Osteoblast (primary cell): ENCODE data around the gene TGM2. TPM values are rescaled to one million over a fixed set of nuclear protein-coding genes. Genes with fewer than 3 reads are reported as not detected.
A peak's percentile ranks its signal among the peaks of the same experiment; 100 is the strongest.

Experiments used
- DNase-seq: peaks from one replicate; pipeline ENCODE4 v3.0.0; 2011; ENCODE audit warnings: low spot score, mixed read lengths; ENCODE audit not compliant: insufficient read length; ENCODE audit errors: missing footprints
- H2AFZ ChIP-seq: 2 replicates; pipeline ENCODE4 v1.6.0; 2011; ENCODE audit warnings: mild to moderate bottlenecking, low read length
- H3K27ac ChIP-seq: 2 replicates; pipeline ENCODE4 v1.5.1; 2011; ENCODE audit warnings: mild to moderate bottlenecking, low read depth, low read length, moderate library complexity
- H3K27me3 ChIP-seq: 2 replicates; pipeline ENCODE4 v1.6.0; 2012; ENCODE audit warnings: mild to moderate bottlenecking, control low read depth, inconsistent platforms, low read length, moderate library complexity; ENCODE audit not compliant: insufficient read depth
- H3K36me3 ChIP-seq: 2 replicates; pipeline ENCODE4 v1.5.1; 2011; ENCODE audit warnings: mild to moderate bottlenecking, low read length, control low read depth, moderate library complexity; ENCODE audit not compliant: insufficient read depth
- H3K4me1 ChIP-seq: 2 replicates; pipeline ENCODE4 v1.5.1; 2011; ENCODE audit warnings: mild to moderate bottlenecking, low read length, control low read depth, moderate library complexity; ENCODE audit not compliant: insufficient read depth
- H3K4me2 ChIP-seq: 2 replicates; pipeline ENCODE4 v1.6.0; 2011; ENCODE audit warnings: mild to moderate bottlenecking, low read length; ENCODE audit not compliant: insufficient read depth
- H3K4me3 ChIP-seq: fragments of 200-600 bp; sonication (generic); 3 replicates; pipeline ENCODE4 v1.5.1; 2012; ENCODE audit warnings: mild to moderate bottlenecking, low read length, inconsistent platforms; ENCODE audit not compliant: insufficient read depth
- H3K79me2 ChIP-seq: 2 replicates; pipeline ENCODE4 v1.6.0; 2012; ENCODE audit warnings: mild to moderate bottlenecking, low read length, control low read depth, inconsistent platforms; ENCODE audit not compliant: insufficient read depth
- H3K9me3 ChIP-seq: 2 replicates; pipeline ENCODE4 v1.5.1; 2011; ENCODE audit warnings: low read depth, low read length, control low read depth
- H4K20me1 ChIP-seq: 2 replicates; pipeline ENCODE4 v1.6.0; 2012; ENCODE audit warnings: mild to moderate bottlenecking, low read length, control low read depth; ENCODE audit not compliant: insufficient read depth
- CTCF ChIP-seq: IDR thresholded peaks from 2 replicates; pipeline ENCODE4 v1.5.1; 2011; ENCODE audit warnings: mild to moderate bottlenecking, low read depth, low read length, moderate library complexity; ENCODE audit errors: extremely low read depth
- total RNA-seq: library from RNA; depleted of rRNA; stranded (reverse); fragments of >200 nt; gene quantifications from 2 replicates; pipeline ENCODE4 v1.2.3, GENCODE V29; 2012

The TGM2 gene
- total RNA-seq, 1 donor: 78.2 TPM

GRCh38 chr20:38152621-38153221 lies 12.3 kb downstream of the TGM2 start:
- Histone ChIP-seq H3K27me3 (no peaks in the 10 kb centered on the region), H2AFZ (peak overlapping the region; percentile 63), H3K36me3 (peaks cover 89% of the 10 kb centered on the region), H3K4me1 (peaks cover 39% of the 10 kb centered on the region), H3K4me2 (peak overlapping the region; percentile 74), H3K27ac (peak overlapping the region; percentile 92), H4K20me1 (peaks cover 2% of the 10 kb centered on the region), H3K4me3 (peak overlapping the region; percentile 30), H3K79me2 (no peaks in the 10 kb centered on the region), H3K9me3 (no peaks in the 10 kb centered on the region)
- TF ChIP-seq CTCF: no peak
- peak; percentile 93 for DNase-seq

GRCh38 chr20:38152175-38152620 lies 12.9 kb downstream of the TGM2 start:
- Histone ChIP-seq H2AFZ (peak overlapping the region; percentile 63), H3K4me2 (peak overlapping the region; percentile 74)
- DNase-seq: peak; percentile 94

GRCh38 chr20:38151455-38151854 lies 13.6 kb downstream of the TGM2 start:
- Histone ChIP-seq H3K9me3 (no peaks in the 10 kb centered on the region), H3K27ac (peak overlapping the region; percentile 92), H2AFZ (no peak overlapping the region), H3K36me3 (peaks cover 92% of the 10 kb centered on the region), H3K27me3 (no peaks in the 10 kb centered on the region), H3K79me2 (no peaks in the 10 kb centered on the region), H4K20me1 (peaks cover 2% of the 10 kb centered on the region), H3K4me1 (peaks cover 29% of the 10 kb centered on the region), H3K4me3 (no peak overlapping the region), H3K4me2 (no peak overlapping the region)
- DNase-seq: no peak
- no peak for TF ChIP-seq CTCF

More at GRCh38 chr20:38152175-38152620, 12.9 kb downstream of the TGM2 start:
- TF ChIP-seq CTCF: no peak
- no peaks in the 10 kb centered on the region for H3K27me3 ChIP-seq
- peaks cover 89% of the 10 kb centered on the region for H3K36me3 ChIP-seq
- peak overlapping the region; percentile 92 for H3K27ac ChIP-seq
- H4K20me1 ChIP-seq: peaks cover 2% of the 10 kb centered on the region
- H3K79me2 ChIP-seq: no peaks in the 10 kb centered on the region
- H3K4me3 ChIP-seq: peak overlapping the region; percentile 30
- H3K4me1 ChIP-seq: peaks cover 34% of the 10 kb centered on the region
- H3K9me3 ChIP-seq: no peaks in the 10 kb centered on the region

- Histone ChIP-seq H4K20me1 (peaks cover 2% of the 10 kb centered on the region), H3K4me2 (no peak overlapping the region), H3K79me2 (no peaks in the 10 kb centered on the region), H3K36me3 (peaks cover 92% of the 10 kb centered on the region), H3K4me3 (no peak overlapping the region), H3K4me1 (peaks cover 29% of the 10 kb centered on the region), H3K27ac (peak overlapping the region; percentile 36), H3K27me3 (no peaks in the 10 kb centered on the region), H2AFZ (no peak overlapping the region), H3K9me3 (no peaks in the 10 kb centered on the region)
- TF ChIP-seq CTCF: no peak
- DNase-seq: no peak
Measured at GRCh38 chr20:38150335-38151170, 14.5 kb downstream of the TGM2 start.
